ENCODE results near the gene SLC39A1. TPM values are rescaled to one million over a fixed set of nuclear protein-coding genes. Genes with fewer than 3 reads are reported as not detected.
"Not testable (repeated sequence)": the region's sequence is repeated elsewhere in the genome, so short reads cannot be mapped to it uniquely, and the experiment has no call there.

Gene SLC39A1
- 24.1 TPM for total RNA-seq

- no peak for FAIRE-seq
Measured at GRCh38 chr1:153963030-153963849, at the start of gene SLC39A1. TSS of gene SLC39A1 (minus strand) at chr1:153963537. CDS start at chr1:153962715, 822 bp downstream.

GRCh38 chr1:154012543-154012942 is 49.2 kb upstream of the SLC39A1 start:
- FAIRE-seq; DNase-seq (ENCODE audit: low spot score in 2 of 2): not testable (repeated sequence)

More at GRCh38 chr1:153963030-153963849, at the start of gene SLC39A1:
- DNase-seq (ENCODE audit: low spot score in 2 of 2) = peak; percentile 89 to 95

GRCh38 chr1:154012129-154012528 is 48.8 kb upstream of the SLC39A1 start:
- FAIRE-seq (no peak), DNase-seq (ENCODE audit: low spot score in 2 of 2) (no peak)

GRCh38 chr1:154006136-154006535 is 42.8 kb upstream of the SLC39A1 start:
- no peak for FAIRE-seq
- no peak for DNase-seq (ENCODE audit: low spot score in 2 of 2)

GRCh38 chr1:154000420-154000819 is 37.1 kb upstream of the SLC39A1 start:
- DNase-seq (ENCODE audit: low spot score in 2 of 2) (no peak), FAIRE-seq (no peak)

- FAIRE-seq; DNase-seq (ENCODE audit: low spot score in 2 of 2): not testable (repeated sequence)
Measured at GRCh38 chr1:153996882-153997281, 33.5 kb upstream of the SLC39A1 start.

GRCh38 chr1:153995640-153996039 is 32.3 kb upstream of the SLC39A1 start:
- DNase-seq (ENCODE audit: low spot score in 2 of 2) (no peak), FAIRE-seq (no peak)

- FAIRE-seq (no peak), DNase-seq (ENCODE audit: low spot score in 2 of 2) (no peak)
Measured at GRCh38 chr1:153995202-153995601, 31.9 kb upstream of the SLC39A1 start.

- no peak for DNase-seq (ENCODE audit: low spot score in 2 of 2)
- no peak for FAIRE-seq
Measured at GRCh38 chr1:153991806-153992205, 28.5 kb upstream of the SLC39A1 start.

- no peak for DNase-seq (ENCODE audit: low spot score in 2 of 2)
- FAIRE-seq = no peak
Measured at GRCh38 chr1:153991151-153991630, 27.9 kb upstream of the SLC39A1 start.

GRCh38 chr1:153990468-153991150 is 27.3 kb upstream of the SLC39A1 start, which contains the start of gene RPS27:
TSS of gene RPS27 (plus strand) at chr1:153990762. CDS start at chr1:153990797, 35 bp downstream.
- peak; percentile 88 to 92 for DNase-seq (ENCODE audit: low spot score in 2 of 2)
- FAIRE-seq = peak; percentile 48

GRCh38 chr1:153987621-153988020 is 24.3 kb upstream of the SLC39A1 start:
- no peak for FAIRE-seq
- DNase-seq (ENCODE audit: low spot score in 2 of 2) = no peak

GRCh38 chr1:153985941-153986761 is 22.8 kb upstream of the SLC39A1 start, which contains the start of gene RAB13:
TSS of gene RAB13 (minus strand) at chr1:153986339. CDS start at chr1:153986236, 103 bp downstream.
- no peak for FAIRE-seq

GRCh38 chr1:153985341-153985912 is 22.1 kb upstream of the SLC39A1 start:
- peak in 1 of 2 donors; percentile 54 for DNase-seq (ENCODE audit: low spot score in 2 of 2)
- FAIRE-seq = no peak

More at GRCh38 chr1:153985941-153986761, 22.8 kb upstream of the SLC39A1 start, which contains the start of gene RAB13:
- DNase-seq (ENCODE audit: low spot score in 2 of 2) = peak; percentile 59 to 76

GRCh38 chr1:153984123-153984894 is 21.0 kb upstream of the SLC39A1 start:
- FAIRE-seq (no peak), DNase-seq (ENCODE audit: low spot score in 2 of 2) (no peak)

GRCh38 chr1:153981735-153982134 is 18.4 kb upstream of the SLC39A1 start:
- not testable (repeated sequence) for FAIRE-seq; DNase-seq (ENCODE audit: low spot score in 2 of 2)

GRCh38 chr1:153979091-153979490 is 15.8 kb upstream of the SLC39A1 start:
- DNase-seq (ENCODE audit: low spot score in 2 of 2); FAIRE-seq: not testable (repeated sequence)

- DNase-seq (ENCODE audit: low spot score in 2 of 2) (no peak), FAIRE-seq (no peak)
Measured at GRCh38 chr1:153978274-153978909, 15.1 kb upstream of the SLC39A1 start.

Data from frontal cortex (tissue), 4 donors.